Endometrial microvascular endothelial cells (primary cell): ENCODE data around the gene ANKRD12. TPM values are rescaled to one million over a fixed set of nuclear protein-coding genes. Genes with fewer than 3 reads are reported as not detected.

Experiments used
- in situ Hi-C: cut with HindIII; loops from 2 replicates; pipeline ENCODE4 v1.10.0; 2017; ENCODE audit warnings: low sequenced_read_pairs, low pct_unique_long_range_greater_than_20kb; ENCODE audit errors: inconsistent ontology term
- total RNA-seq: library from RNA; depleted of rRNA; stranded (reverse); fragments of >200 nt; gene quantifications from one replicate; pipeline ENCODE4 v1.2.3, GENCODE V29; 2015; ENCODE audit errors: inconsistent ontology term

The ANKRD12 gene
- total RNA-seq, 1 donor from 2014 or later = 4.8 TPM

DNA sequence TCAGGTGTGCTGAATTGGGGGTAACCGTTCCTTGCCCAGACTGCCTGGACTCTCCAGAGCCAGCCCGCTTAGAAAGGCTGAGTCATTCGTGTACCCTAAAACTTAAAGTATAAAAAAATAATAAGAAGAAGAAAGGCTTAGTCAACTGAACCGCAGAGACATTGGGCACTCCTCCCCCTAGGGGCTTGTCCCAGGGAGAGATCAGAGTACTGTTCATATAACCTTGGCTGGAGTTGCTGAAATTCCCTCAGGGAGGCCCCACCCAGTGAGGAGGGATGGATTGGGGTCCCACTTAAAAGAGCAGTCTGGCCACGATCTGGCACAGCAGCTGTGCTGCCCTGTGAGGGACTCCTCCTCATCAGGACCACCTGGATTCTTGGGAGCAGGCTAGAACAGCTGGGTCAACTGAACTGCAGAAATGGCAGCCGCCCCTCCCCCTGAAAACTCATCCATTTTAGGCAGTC, 37.2 kb downstream of the ANKRD12 start:
- in situ Hi-C loops = no loop called here

DNA sequence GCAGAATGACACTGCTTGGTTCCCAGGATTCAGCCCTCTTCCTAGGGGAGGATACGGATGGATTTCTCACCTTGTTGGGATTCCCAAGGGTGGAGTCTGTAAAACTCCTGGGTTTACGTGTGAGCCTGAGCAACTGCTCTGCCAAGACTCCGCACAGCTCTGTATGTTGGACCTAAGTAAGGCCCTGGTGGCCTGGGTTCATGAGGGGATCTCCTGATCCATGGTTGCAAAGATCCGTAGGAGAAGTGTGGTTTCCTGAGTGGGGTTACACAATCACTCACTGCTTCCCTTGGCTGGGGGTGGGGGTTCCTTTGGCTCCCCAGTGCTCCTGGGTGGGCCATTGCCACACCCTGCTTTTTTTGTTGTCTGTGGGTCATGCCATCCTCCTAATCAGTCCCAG, 37.7 kb downstream of the ANKRD12 start:
- in situ Hi-C loops = no loop called here

- in situ Hi-C loops = no loop called here
Measured at GRCh38 chr18:9175115-9175514, 38.5 kb downstream of the ANKRD12 start.

GRCh38 chr18:9177031-9177430, 40.5 kb downstream of the ANKRD12 start:
- in situ Hi-C loops = no loop called here

- in situ Hi-C loops = no loop called here
Measured at GRCh38 chr18:9177466-9177865, 40.9 kb downstream of the ANKRD12 start.

GRCh38 chr18:9178557-9178956, 42.0 kb downstream of the ANKRD12 start:
- in situ Hi-C loops = no loop called here

GRCh38 chr18:9181275-9181674, 44.7 kb downstream of the ANKRD12 start:
- in situ Hi-C loops = no loop called here

- in situ Hi-C loops = no loop called here
Measured at GRCh38 chr18:9182852-9183399, 46.3 kb downstream of the ANKRD12 start.

DNA sequence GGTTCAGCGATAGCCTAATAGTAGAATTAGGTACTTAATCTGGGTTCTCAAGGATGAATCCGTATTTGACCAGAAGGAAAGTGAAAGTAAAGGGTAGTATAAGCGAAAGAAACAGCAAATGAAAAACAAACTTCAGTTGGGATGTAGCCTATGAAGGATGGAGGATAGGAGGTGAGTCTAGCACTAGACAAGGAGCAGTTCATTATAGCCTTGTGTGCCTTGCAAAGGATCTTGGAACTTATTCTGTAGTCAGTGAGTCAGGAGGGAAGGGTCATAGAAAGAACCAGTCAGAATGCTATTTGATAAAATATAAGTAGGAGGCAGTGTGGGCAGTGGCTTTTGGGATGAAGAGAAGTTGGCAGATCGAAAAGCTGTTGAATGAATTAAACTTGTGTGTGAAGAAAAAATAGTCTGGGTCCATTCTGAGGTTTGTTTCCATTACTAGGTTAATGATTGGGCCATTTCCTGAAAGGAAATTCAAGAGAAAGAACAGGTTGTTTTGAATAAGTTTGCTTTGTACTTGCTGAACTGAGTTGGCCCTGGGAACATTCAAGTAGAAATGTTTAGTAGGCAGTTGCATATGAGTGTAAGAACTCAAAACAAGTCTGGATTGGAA, 48.5 kb downstream of the ANKRD12 start:
- in situ Hi-C loops = no loop called here

DNA sequence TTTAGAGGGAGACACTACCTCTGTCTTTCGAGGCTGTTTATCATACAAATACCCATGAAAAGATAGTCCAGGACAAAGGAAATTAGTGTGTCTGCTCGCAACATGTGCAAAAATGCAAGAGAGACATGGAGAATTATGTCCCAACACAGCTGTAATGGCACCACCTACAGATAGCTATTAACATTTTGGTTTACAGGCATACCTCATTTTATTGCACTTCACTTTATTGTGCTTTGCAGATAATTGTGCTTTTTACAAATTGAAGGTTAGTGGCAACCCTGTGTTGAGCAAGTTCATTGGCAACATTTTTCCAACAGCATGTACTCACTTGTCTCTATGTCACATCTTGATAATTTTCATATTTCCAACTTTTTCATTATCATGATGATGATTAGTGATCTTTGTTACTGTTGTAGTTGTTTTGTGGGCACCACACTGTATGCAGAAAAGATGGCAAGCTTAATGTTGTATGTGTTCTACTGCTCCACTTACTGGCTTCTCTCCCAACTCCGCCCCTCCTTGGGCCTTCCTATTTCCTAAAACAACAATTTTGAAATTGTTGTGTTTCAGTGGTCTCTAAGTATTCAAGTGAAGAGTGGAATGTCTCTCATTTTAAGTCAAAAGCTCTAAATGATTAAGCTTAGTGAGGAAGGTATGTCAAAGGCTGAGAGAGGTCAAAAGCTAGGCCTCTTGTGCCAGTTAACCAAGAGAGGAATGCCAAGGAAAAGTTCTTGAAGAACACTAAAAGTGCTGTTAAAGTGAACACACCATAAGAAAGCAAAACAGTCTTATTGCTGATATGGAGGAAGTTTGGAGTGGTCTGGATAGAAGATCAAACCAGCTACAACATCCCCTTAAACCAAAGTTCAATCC, 52.0 kb downstream of the ANKRD12 start:
- in situ Hi-C loops = no loop called here

DNA sequence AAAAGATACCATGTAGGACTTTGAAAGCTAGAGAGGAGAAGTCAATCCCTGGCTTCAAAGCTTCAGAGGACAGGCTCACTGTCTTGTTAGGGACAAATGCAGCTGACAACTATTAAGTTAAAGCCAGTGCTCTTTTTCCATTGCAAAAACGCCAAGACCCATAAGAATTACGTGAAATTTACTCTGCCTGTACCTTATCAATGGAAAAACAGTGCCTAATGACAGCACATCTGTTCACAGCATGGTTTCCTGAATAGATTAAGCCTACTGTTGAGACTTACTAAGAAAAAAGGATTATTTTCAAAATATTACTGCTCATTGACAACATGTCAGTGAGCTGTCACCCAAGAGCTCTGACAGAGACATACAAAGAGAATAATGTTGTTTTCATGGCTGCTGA, 52.9 kb downstream of the ANKRD12 start:
- in situ Hi-C loops = no loop called here

DNA sequence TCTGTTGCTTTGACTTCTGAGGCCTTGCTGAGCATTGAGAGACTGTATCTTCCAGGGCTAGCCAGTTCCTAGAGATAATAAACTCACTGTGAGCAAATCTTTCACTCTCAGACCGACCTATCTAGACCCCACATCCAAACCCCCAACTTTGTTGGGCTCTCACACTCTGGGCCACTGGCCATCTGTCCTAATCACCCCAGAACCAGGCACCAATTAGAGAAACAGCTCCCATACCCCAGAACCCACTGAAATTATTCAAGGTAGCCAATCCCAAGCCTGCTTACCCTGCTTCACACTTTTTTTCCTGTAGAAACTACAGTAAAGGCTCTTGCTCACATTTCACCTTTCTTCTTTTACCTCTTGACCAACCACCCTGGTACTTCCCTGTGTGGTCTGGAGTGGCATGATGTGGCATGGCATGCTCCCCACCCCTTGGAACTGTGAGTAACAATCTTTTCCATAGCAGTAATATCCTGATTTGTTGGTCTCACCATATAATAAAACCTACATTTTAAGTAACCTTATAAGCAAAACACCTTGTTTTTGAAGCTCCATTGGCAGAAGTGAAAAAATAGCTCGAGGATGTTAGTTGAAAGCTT, 55.2 kb downstream of the ANKRD12 start:
- in situ Hi-C loops = no loop called here

- in situ Hi-C loops = no loop called here
Measured at GRCh38 chr18:9193031-9193430, 56.5 kb downstream of the ANKRD12 start.

DNA sequence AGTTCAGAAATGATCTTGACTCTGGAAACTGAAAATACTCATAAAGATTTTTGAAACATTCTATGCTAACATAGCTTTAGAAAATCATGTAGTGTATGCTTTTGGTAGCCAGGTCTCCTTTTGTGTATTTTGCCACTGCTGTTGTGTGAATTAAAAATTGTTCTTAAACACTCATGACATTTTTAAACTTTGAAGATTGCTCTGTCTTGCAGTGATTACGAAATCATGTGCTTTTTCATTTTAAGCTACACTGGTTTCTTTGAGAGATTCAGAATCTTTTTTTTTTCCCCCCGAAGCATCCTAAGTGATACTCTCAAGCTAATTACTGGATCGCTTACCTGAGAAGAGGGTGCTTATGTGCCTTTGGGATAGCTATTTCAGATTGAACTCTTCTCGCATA, 60.0 kb downstream of the ANKRD12 start:
- in situ Hi-C loops = no loop called here

DNA sequence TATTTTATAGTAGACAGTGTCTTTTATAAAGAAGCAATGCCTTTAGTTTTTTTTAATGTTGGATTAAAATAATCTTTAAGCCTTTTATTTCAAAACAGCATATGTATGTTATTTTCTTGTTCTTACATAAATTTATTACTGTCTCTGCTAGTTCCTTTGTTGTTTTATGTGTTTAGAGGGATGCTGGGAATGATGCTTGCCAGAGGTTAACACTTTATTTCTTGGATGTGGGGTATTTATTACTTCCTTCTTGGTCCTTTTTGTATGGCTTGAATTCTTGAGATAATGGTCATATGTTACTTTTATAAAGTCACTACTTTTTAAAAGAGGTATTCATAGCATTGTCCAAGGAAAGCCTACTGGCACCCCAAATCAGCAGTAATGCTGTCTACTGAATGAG, 63.1 kb downstream of the ANKRD12 start:
- in situ Hi-C loops = no loop called here

DNA sequence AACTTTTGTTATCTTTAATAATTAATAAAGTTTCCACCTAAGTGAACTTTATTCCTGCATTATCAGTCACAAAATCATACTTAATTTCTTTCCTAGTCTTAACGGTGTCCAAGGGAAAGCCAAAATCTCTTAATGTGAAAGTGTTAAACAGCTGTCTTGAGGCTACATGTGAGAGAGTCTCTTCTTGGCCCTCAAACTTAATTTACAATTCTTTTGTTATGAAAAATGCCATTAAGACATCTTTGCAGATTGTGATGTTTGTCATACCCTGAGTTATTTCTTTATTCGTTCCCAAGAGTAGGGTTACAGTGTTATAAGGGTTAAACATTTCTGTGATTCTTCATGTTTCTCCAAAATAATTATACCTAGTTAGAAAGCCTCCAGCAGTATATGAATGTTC, 64.6 kb downstream of the ANKRD12 start:
- in situ Hi-C loops = no loop called here

DNA sequence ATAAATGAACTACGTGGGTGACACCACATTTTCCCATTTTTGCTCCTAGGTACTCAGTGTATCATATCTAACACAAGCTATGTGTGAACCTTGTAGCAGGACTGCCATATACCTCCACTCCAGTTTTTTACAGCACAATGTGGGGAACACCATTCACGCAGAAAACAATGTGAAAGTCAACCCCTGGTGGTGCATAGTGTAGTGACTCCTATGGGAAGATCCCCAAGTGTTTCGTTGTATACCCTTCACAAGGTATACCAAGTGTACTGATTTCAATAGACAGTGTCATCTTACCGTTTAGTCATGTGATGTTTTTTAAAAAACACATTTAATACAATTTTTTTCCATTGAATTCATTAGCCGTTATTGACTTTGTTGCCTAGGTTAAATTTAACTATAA, 68.1 kb downstream of the ANKRD12 start:
- in situ Hi-C loops = no loop called here

DNA sequence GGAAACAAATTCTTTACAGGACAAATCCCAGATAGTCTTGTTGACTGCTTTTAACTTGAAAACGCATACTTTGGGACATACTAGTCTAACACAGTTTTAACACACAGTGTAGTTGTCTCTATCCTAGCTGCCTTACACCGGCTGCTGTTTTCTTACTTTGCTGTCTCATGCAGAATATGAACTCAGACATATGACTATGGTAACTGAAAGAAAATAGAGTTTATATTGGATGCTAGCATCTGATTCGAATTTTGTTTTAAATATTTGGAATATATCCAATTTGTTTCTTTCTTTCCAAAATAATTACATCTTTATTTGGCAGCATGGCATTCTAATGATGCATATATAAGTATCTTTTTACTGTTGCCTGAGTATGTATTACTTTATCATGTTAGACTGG, 69.8 kb downstream of the ANKRD12 start:
- in situ Hi-C loops = no loop called here

DNA sequence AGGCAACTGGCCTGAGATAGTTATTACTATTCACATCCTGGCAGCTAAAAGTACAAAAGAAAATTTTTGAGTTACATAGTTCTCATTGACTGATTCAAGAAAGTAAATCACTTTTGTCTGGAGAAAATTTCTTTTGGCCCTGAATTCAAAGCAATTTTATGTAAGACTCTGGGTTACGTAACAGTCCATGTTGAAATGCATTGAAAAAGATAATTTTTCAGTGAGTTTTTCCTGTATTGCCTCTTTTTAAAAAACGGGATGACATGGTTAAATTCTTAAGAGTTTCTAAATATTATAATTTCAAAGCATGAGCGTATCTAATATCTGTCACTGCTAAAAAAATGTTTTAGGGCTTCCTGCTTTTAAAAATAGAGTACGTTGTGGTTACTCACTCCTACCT, 72.7 kb downstream of the ANKRD12 start:
- in situ Hi-C loops = no loop called here

GRCh38 chr18:9210966-9211365, 74.4 kb downstream of the ANKRD12 start:
- in situ Hi-C loops = no loop called here
